CD4-positive, alpha-beta T cell treated with Interleukin-17A for 4 hours (primary cell): Measurements from ENCODE around the gene DRD4.
"Not testable (repeated sequence)": the region's sequence is repeated elsewhere in the genome, so short reads cannot be mapped to it uniquely, and the experiment has no call there.

Experiments
- DNase-seq: peaks from one replicate; pipeline ENCODE4 v3.0.0-alpha.2; 2020; ENCODE audit warnings: mixed read lengths

DRD4 gene

DNA sequence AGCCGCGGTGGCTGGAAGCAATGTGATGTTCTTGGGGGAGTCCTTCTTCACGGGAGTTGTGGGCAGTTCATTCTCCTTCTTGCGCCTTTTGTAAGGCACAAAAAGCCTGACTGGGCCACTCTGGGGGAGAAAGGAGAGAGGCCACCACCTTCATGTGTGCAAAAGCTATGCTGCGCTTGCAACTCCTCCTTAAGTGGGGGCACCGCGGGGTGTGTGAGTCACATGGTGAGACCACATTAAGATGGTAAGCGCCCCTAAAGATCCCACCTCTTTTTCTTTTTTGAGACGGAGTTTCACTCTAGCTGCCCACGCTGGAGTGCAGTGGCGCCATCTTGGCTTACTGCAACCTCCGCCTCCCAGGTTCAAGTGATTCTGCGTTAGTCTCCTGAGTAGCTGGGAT, 43.9 kb downstream of the DRD4 start:
- DNase-seq = no peak

DNA sequence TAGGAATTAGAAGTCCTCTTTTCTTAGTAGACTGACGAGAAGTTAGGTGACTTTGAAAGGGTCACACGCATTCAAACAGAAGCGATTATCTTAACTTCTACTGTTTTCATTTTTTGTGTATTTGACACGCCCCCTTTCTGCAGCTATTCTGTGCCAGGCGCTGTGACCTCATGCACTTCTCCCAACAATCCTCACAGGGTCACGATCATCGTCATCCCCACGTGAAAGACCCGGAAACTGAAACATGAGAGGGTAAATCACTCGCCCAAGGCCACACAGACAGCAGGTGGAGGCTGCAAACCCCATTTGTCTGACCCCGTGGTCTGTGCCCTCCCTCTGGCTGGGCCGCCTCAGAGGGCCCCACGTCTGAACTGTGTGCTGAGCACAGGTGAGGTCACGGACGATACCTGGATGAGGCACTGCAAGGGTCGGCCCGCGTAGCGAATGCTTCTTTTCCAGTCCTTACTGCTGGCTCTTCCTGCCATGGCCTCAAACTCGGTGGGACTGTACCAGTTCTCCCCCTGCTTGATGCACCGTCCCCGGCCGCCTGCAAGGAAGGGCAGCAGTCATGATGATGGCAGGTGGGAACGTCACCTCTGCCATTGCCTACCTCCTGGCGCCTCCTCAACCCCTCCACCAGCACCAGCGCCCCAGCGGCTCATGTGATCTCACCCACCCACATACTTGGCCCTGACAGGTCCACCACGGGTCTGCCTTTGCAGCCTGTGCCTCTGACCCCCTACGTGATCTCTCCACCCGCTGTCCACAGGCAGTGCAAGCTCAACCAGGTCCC, 49.6 kb downstream of the DRD4 start:
- no peak for DNase-seq

DNA sequence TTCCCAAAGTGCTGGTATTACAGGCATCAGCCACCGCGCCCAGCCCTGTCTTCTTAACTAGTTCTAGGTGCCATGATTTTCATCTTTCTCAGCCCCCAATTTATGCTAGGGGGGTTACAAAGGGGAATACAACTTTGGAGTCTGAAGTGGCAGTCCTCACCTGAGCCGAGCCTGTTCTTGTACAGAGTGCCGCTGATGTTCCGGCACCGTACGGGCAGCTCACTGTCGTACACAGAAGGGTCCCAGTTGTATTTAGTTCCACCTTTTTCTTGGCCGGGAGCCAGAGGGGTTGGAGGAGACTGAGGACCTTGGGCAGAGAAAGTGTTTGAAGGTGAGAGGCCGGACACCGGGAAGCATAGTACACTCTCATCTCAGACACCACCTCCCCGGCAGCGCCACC, 50.7 kb downstream of the DRD4 start:
- DNase-seq = no peak

DNA sequence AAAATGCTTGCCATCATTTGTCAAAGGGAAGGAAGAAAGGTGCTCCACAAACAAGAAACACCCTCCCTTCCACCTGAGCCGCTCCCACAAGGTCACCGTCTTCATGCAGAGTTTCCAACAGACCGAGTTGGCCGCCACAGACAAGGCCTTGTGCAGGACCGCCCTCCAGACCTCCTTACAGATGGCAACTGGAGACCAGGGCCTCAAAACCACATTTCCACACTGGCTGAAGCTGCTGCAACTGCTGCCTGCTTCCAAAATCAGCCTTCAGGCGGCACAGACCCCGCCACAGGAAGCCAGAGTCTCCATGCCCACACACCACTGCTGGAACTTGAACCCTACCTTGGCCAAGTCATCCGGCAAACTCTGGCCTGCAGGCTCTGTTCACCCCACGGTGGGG, 51.6 kb downstream of the DRD4 start:
- no peak for DNase-seq

DNA sequence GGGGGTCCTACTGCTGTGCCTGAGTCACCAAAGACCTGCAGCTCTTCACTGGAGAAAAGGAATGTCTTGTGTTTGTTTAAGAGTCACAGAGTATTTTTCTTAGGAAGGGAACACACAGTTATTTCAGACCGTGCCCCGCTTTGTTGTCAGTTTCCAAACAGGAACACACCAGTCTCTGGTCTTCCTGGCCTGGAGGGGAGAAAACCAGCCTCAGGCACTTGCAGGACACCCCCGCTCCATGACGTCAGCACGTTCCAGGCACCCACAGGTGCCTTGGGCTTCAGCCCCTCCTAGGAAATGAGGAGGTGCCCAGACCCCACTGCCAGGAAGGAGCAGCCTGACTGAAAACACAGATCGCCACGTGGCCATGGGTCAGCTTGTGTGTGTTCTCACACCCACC, 52.6 kb downstream of the DRD4 start:
- no peak for DNase-seq

DNA sequence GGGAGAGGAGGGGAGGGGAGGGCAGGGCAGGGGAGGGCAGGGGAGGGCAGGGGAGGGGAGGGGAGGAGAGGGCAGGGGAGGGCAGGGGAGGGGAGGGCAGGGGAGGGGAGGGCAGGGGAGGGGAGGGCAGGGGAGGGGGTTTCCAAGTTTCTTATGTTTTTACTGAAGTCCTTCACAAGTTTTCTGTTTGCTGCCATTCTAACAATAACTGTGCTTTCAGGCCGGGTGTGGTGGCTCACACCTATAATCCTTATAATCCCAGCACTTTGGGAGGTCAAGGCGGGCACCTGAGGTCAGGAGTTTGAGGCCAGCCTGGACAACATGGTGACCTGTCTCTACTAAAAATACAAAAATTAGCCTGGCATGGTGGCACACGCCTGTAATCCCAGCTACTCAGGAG, 53.2 kb downstream of the DRD4 start:
- not testable (repeated sequence) for DNase-seq
